Measurements from ENCODE around the gene SDK1. TPM values are rescaled to one million over a fixed set of nuclear protein-coding genes. Genes with fewer than 3 reads are reported as not detected.
A peak's percentile ranks its signal among the peaks of the same experiment; 100 is the strongest.

SDK1 gene
- total RNA-seq, 2 donors from 2014 or later = 19.8 to 32.4 TPM

GRCh38 chr7:3399858-3400257, 98.8 kb downstream of the SDK1 start:
- H3K4me1 ChIP-seq = peaks cover 11% of the 10 kb centered on the region
- intact Hi-C loops (cut with DNase I) = no loop called here
- no peaks in the 10 kb centered on the region for H3K36me3 ChIP-seq (replicated peaks in 1 of 2; ENCODE audit: insufficient read depth in 1 of 2, low read depth in 2 of 2)
- TF ChIP-seq CTCF (IDR thresholded peaks at IDR 0.05) (no peak), POLR2A (IDR thresholded peaks at IDR 0.05) (no peak)
- no peak overlapping the region for H3K4me3 ChIP-seq
- no peak for DNase-seq
- H3K27ac ChIP-seq = no peak overlapping the region
- H3K9me3 ChIP-seq = peaks cover 0 to 10% (median 0%) of the 10 kb centered on the region in 3 donors
- 63 to 71% methylated on average over 1 to 2 of the region's 2 CpGs for WGBS, 2 donors
- H3K27me3 ChIP-seq = no peaks in the 10 kb centered on the region
- ATAC-seq = no peak

GRCh38 chr7:3404501-3404900, 103.4 kb downstream of the SDK1 start:
- Histone ChIP-seq H3K27me3 (no peaks in the 10 kb centered on the region), H3K27ac (no peak overlapping the region), H3K9me3 (no peaks in the 10 kb centered on the region), H3K4me1 (peaks cover 29% of the 10 kb centered on the region), H3K4me3 (no peak overlapping the region), H3K36me3 (replicated peaks in 1 of 2; ENCODE audit: insufficient read depth in 1 of 2, low read depth in 2 of 2) (no peaks in the 10 kb centered on the region)
- intact Hi-C loops (cut with DNase I) = no loop called here
- no peak for TF ChIP-seq CTCF (IDR thresholded peaks at IDR 0.05)
- no peak for TF ChIP-seq POLR2A (IDR thresholded peaks at IDR 0.05)
- ATAC-seq (no peak), DNase-seq (peak in 1 of 4 donors; percentile 8)
- 78 to 81% methylated on average over 1 of the region's 1 CpG for WGBS, 2 donors

- ATAC-seq = no peak
- 60 to 62% methylated on average over 5 of the region's 5 CpGs for WGBS, 2 donors
Observed at GRCh38 chr7:3408814-3409595, 108.0 kb downstream of the SDK1 start.

GRCh38 chr7:3412871-3413270, 111.8 kb downstream of the SDK1 start:
- no peak for DNase-seq
- peaks cover 19% of the 10 kb centered on the region for H3K4me1 ChIP-seq
- H3K4me3 ChIP-seq = no peak overlapping the region
- H3K36me3 ChIP-seq (replicated peaks in 1 of 2; ENCODE audit: insufficient read depth in 1 of 2, low read depth in 2 of 2) = no peaks in the 10 kb centered on the region
- ATAC-seq = no peak
- no peaks in the 10 kb centered on the region for H3K9me3 ChIP-seq
- 54 to 64% methylated on average over 2 of the region's 2 CpGs for WGBS, 2 donors
- TF ChIP-seq POLR2A (IDR thresholded peaks at IDR 0.05) (no peak), CTCF (IDR thresholded peaks at IDR 0.05) (no peak)
- intact Hi-C loops (cut with DNase I) = no loop called here
- H3K27me3 ChIP-seq = no peaks in the 10 kb centered on the region
- H3K27ac ChIP-seq = no peak overlapping the region

More at GRCh38 chr7:3408814-3409595, 108.0 kb downstream of the SDK1 start:
- Histone ChIP-seq H3K9me3 (no peaks in the 10 kb centered on the region), H3K4me1 (peaks cover 28% of the 10 kb centered on the region), H3K4me3 (no peak overlapping the region), H3K27ac (no peak overlapping the region), H3K36me3 (replicated peaks in 1 of 2; ENCODE audit: insufficient read depth in 1 of 2, low read depth in 2 of 2) (no peaks in the 10 kb centered on the region), H3K27me3 (no peaks in the 10 kb centered on the region)
- no peak for DNase-seq
- intact Hi-C loops (cut with DNase I) = no loop called here
- TF ChIP-seq CTCF (IDR thresholded peaks at IDR 0.05) = no peak
- TF ChIP-seq POLR2A (IDR thresholded peaks at IDR 0.05) = no peak

GRCh38 chr7:3415861-3416312, 114.8 kb downstream of the SDK1 start:
- Histone ChIP-seq H3K4me3 (no peak overlapping the region), H3K4me1 (peaks cover 3% of the 10 kb centered on the region), H3K9me3 (no peaks in the 10 kb centered on the region), H3K27ac (no peak overlapping the region), H3K36me3 (replicated peaks in 1 of 2; ENCODE audit: insufficient read depth in 1 of 2, low read depth in 2 of 2) (no peaks in the 10 kb centered on the region), H3K27me3 (no peaks in the 10 kb centered on the region)
- DNase-seq = no peak
- TF ChIP-seq POLR2A (IDR thresholded peaks at IDR 0.05) (no peak), CTCF (IDR thresholded peaks at IDR 0.05) (no peak)
- WGBS, 2 donors = 25 to 30% methylated on average over 3 of the region's 3 CpGs
- ATAC-seq = no peak
- intact Hi-C loops (cut with DNase I) = no loop called here

All from body of pancreas (tissue), 4 donors.